Fibroblast of the aortic adventitia (primary cell): ENCODE measurements around the gene MLIP. TPM values are rescaled to one million over a fixed set of nuclear protein-coding genes. Genes with fewer than 3 reads are reported as not detected.

Source experiments
- DNase-seq: peaks from one replicate; pipeline ENCODE4 v3.0.0-alpha.2; 2010; ENCODE audit warnings: low read depth
- H3K4me3 ChIP-seq: 2 replicates; pipeline ENCODE4 v1.5.1; 2011; ENCODE audit warnings: low read depth, mild to moderate bottlenecking, control low read depth, low read length, moderate library complexity
- total RNA-seq: library from RNA; depleted of rRNA; stranded (reverse); fragments of >200 nt; gene quantifications from 2 replicates; pipeline ENCODE4 v1.2.3, GENCODE V29; 2012; ENCODE audit warnings: low replicate concordance
- TF ChIP-seq, protein P1 (sequence below): IDR thresholded peaks from 2 replicates; pipeline ENCODE4 v1.5.1; 2011; ENCODE audit warnings: mild to moderate bottlenecking, low read length, control low read depth, inconsistent platforms; ENCODE audit not compliant: insufficient read depth

The MLIP gene
- total RNA-seq = not detected in 2 replicates

GRCh38 chr6:54111341-54112045 is at the start of gene MLIP:
TSS of gene MLIP (plus strand) at chr6:54111443. CDS start at chr6:54111480, 37 bp downstream.
- no peak for DNase-seq
- TF ChIP-seq, protein P1, sequence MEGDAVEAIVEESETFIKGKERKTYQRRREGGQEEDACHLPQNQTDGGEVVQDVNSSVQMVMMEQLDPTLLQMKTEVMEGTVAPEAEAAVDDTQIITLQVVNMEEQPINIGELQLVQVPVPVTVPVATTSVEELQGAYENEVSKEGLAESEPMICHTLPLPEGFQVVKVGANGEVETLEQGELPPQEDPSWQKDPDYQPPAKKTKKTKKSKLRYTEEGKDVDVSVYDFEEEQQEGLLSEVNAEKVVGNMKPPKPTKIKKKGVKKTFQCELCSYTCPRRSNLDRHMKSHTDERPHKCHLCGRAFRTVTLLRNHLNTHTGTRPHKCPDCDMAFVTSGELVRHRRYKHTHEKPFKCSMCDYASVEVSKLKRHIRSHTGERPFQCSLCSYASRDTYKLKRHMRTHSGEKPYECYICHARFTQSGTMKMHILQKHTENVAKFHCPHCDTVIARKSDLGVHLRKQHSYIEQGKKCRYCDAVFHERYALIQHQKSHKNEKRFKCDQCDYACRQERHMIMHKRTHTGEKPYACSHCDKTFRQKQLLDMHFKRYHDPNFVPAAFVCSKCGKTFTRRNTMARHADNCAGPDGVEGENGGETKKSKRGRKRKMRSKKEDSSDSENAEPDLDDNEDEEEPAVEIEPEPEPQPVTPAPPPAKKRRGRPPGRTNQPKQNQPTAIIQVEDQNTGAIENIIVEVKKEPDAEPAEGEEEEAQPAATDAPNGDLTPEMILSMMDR = no peak

GRCh38 chr6:54063228-54063539 is 48.1 kb upstream of the MLIP start:
- no peak overlapping the region for H3K4me3 ChIP-seq
- DNase-seq = no peak
- TF ChIP-seq, protein P1 = no peak

More at GRCh38 chr6:54111341-54112045, at the start of gene MLIP:
- H3K4me3 ChIP-seq = no peak within 1 kb of the TSS

- no peak for DNase-seq
- no peak overlapping the region for H3K4me3 ChIP-seq
- TF ChIP-seq, protein P1 = no peak
These were observed 42.5 kb upstream of the MLIP start for GRCh38 chr6:54068694-54069093.

DNA sequence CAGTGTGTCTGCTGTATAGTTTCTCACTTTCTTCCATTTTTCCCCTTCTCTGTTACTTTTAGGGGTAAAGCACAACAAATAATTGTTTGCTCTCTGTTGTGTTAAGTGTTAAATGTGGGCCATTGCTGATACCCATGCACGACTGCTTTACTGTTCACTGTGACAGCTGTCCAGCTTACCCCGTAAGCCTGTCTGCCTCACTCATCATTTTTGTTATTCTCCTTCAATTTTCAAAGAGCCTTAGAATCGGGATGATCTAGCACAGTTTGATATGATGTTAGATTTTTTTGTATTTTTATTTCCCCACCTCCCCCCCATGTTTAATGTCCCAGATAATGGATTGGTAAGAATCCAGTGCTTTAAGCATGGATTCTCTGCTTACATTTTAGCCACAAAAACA is 41.2 kb upstream of the MLIP start:
- TF ChIP-seq, protein P1 = no peak
- no peak for DNase-seq
- no peak overlapping the region for H3K4me3 ChIP-seq

GRCh38 chr6:54071821-54072340 is 39.4 kb upstream of the MLIP start:
- DNase-seq = no peak
- no peak overlapping the region for H3K4me3 ChIP-seq
- TF ChIP-seq, protein P1 = no peak

DNA sequence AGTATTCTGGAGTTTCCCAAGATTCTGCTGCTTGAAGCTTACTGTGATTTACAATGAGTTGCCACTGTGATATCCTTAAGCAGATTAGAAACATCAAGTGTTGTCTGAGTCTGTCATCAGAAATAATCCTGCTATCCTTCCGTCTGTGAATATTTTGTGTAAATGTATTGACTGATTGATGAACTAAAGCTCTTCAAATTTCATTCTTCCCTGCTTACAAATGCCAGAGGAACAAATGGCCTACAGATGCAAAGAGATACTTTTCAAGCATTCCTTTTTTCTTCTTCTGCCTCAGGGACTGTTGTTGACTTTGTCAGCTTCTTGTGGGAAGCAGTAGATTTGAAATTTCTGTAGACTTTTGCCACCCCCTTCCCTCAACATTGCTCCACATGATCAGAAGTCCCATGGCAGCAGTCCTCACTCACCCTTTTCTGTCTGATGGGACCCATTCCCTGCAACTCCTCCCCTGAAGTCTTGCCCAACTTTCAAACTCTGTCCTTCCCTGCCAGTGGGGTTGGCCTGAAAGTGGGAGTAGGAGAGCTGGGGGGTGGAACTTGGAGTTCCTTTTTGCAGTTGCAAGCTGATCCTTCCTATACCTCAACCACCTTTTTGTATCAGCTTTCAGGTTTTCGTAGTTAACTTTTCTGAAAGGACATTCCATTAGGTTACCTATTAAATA is 38.5 kb upstream of the MLIP start:
- TF ChIP-seq, protein P1 = no peak
- no peak for DNase-seq
- no peak overlapping the region for H3K4me3 ChIP-seq
